ENCODE data around the gene PAFAH1B2. TPM values are rescaled to one million over a fixed set of nuclear protein-coding genes. Genes with fewer than 3 reads are reported as not detected.

The PAFAH1B2 gene
- total and polyA plus RNA-seq, 2 experiments from 2014 or later, result 87.5 to 148 TPM

- TF ChIP-seq CTCF (conservative IDR thresholded peaks at IDR 0.05; ENCODE audit: low read depth in 2 of 2) (no peak), CREB1 (CRISPR knock-in tag; IDR thresholded peaks at IDR 0.05; ENCODE audit: low read depth) (no peak), EZH2phosphoT487 (IDR thresholded peaks at IDR 0.05; ENCODE audit: unreplicated experiment) (no peak), STAT1 (IDR thresholded peaks at IDR 0.05; ENCODE audit: unreplicated experiment) (no peak), NANOG (IDR thresholded peaks at IDR 0.05; ENCODE audit: borderline replicate concordance) (no peak)
Observed at GRCh38 chr11:117188620-117189081, 44.6 kb downstream of the PAFAH1B2 start (continued).

DNA sequence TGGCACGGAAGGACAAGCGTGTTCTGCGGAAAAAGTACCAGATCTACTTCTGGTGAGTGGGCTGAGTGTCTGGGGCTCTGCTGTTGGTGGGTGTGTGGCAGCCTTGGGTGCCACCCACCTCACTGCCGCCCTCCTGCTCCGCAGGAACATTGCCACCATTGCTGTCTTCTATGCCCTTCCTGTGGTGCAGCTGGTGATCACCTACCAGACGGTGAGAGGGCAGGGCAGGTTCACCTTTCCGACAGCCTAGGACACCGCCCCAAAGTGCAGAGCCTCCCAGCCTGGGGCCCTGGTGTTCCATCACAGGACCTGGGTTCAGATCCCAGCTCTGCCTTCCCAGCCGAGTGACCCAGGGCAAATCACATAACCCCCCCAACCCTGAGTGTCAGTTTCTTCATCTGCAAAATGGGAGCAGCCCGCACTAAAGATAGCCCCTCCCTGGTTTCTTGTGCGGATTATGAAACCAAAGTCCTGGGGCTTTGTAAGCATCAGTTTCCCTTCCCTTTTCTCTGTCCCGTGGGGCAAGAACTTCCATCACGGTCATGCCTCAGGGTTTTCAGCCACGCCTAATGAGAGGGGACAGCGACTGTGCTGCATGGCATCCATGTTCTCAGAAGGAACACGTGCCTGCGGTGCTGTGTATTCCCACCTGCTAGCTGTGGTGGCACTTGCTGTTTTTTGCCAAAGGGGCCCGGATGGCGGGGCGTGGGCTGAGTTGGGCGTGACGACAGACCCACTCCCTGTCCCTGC, 45.3 kb downstream of the PAFAH1B2 start:
- ATAC-seq, result no peak
- no peaks in the 10 kb centered on the region for H3F3A ChIP-seq (replicated peaks; ENCODE audit: low read depth)
- Mint-ChIP-seq H3K36me3 (ENCODE audit: low read depth) (peaks cover 4% of the 10 kb centered on the region; the same call in 2 of the 3 replicates), H3K27me3 (ENCODE audit: insufficient read depth, low read depth, poor library complexity) (peaks cover 8% of the 10 kb centered on the region), H3K27ac (no peak overlapping the region), H3K4me3 (no peak overlapping the region), H3K4me1 (no peaks in the 10 kb centered on the region; the same call in 2 of the 3 replicates), H3K9me3 (no peaks in the 10 kb centered on the region)
- no peak overlapping the region for H3K27ac ChIP-seq (ENCODE audit: low read depth)
- no peak overlapping the region for H2AFZ ChIP-seq
- no peaks in the 10 kb centered on the region for H3K27me3 ChIP-seq (ENCODE audit: insufficient read depth)
- DNase-seq (ENCODE audit: low spot score), result no peak
- H3K36me3 ChIP-seq (ENCODE audit: insufficient read depth), result no peaks in the 10 kb centered on the region
- H3K4me1 ChIP-seq (ENCODE audit: insufficient read depth), result no peaks in the 10 kb centered on the region
- no peaks in the 10 kb centered on the region for H4K20me1 ChIP-seq (replicated peaks; ENCODE audit: insufficient read depth)
- no peaks in the 10 kb centered on the region for H3K9me2 ChIP-seq (ENCODE audit: insufficient read depth)
- TF ChIP-seq REST (IDR thresholded peaks at IDR 0.05; ENCODE audit: unreplicated experiment) (no peak), NANOG (IDR thresholded peaks at IDR 0.05; ENCODE audit: borderline replicate concordance) (no peak), ETS1 (IDR thresholded peaks at IDR 0.05) (no peak), POLR2AphosphoS5 (IDR thresholded peaks at IDR 0.05; ENCODE audit: low read depth) (no peak), STAT1 (IDR thresholded peaks at IDR 0.05; ENCODE audit: unreplicated experiment) (no peak)
- H3K4me2 ChIP-seq, result no peak overlapping the region
- H3K79me2 ChIP-seq (replicated peaks; ENCODE audit: insufficient read depth), result no peaks in the 10 kb centered on the region
- no peak overlapping the region for H3K4me3 ChIP-seq

Measured in GM23338 (cell line).